ENCODE data around the gene TRAM2. TPM values are rescaled to one million over a fixed set of nuclear protein-coding genes. Genes with fewer than 3 reads are reported as not detected.
A peak's percentile ranks its signal among the peaks of the same experiment; 100 is the strongest.

Gene TRAM2
- total RNA-seq, 1 donor from 2014 or later = 9.9 TPM

GRCh38 chr6:52508261-52508739 lies 68.6 kb downstream of the TRAM2 start:
- Mint-ChIP-seq H3K4me3 (no peak overlapping the region), H3K9me3 (no peaks in the 10 kb centered on the region), H3K27ac (no peak overlapping the region), H3K36me3 (ENCODE audit: low read depth) (peaks cover 72% of the 10 kb centered on the region), H3K27me3 (no peaks in the 10 kb centered on the region), H3K4me1 (peaks cover 6% of the 10 kb centered on the region)
- intact Hi-C loops (cut with micrococcal nuclease) = no loop called here
- DNase-seq = no peak
- no peak for TF ChIP-seq CTCF (IDR thresholded peaks at IDR 0.05)
- ChIA-PET CTCF (interaction anchor here (1.0 kb wide), 1 partner anchor 93 kb away, joined by 3 read pairs; no protein-coding TSS in a partner anchor), POLR2A (no interaction called here)
- no peak for ATAC-seq (ENCODE audit: low read depth)

GRCh38 chr6:52507557-52508260 lies 69.2 kb downstream of the TRAM2 start:
- no peak for DNase-seq
- H3K9me3 Mint-ChIP-seq = no peaks in the 10 kb centered on the region
- POLR2A ChIA-PET = no interaction called here
- peaks cover 73% of the 10 kb centered on the region for H3K36me3 Mint-ChIP-seq (ENCODE audit: low read depth)
- H3K27ac Mint-ChIP-seq = no peak overlapping the region
- intact Hi-C loops (cut with micrococcal nuclease) = no loop called here
- no peak overlapping the region for H3K4me3 Mint-ChIP-seq
- H3K4me1 Mint-ChIP-seq = peaks cover 6% of the 10 kb centered on the region
- CTCF ChIA-PET = interaction anchor here (1.0 to 1.8 kb wide), 2 partner anchors 91 to 92 kb away, joined by 3 to 14 read pairs; no protein-coding TSS in a partner anchor
- no peak for TF ChIP-seq CTCF (IDR thresholded peaks at IDR 0.05)
- H3K27me3 Mint-ChIP-seq = no peaks in the 10 kb centered on the region
- ATAC-seq (ENCODE audit: low read depth) = no peak

- Mint-ChIP-seq H3K27me3 (no peaks in the 10 kb centered on the region), H3K9me3 (no peaks in the 10 kb centered on the region), H3K4me1 (peaks cover 6% of the 10 kb centered on the region), H3K36me3 (ENCODE audit: low read depth) (peaks cover 72% of the 10 kb centered on the region), H3K4me3 (no peak overlapping the region), H3K27ac (no peak overlapping the region)
- intact Hi-C loops (cut with micrococcal nuclease) = no loop called here
- ChIA-PET POLR2A (no interaction called here), CTCF (interaction anchor here (1.0 to 1.8 kb wide), 4 partner anchors 87 to 106 kb away, joined by 3 to 14 read pairs (median 5); partner anchors contain the start of gene EFHC1)
- DNase-seq (no peak), ATAC-seq (ENCODE audit: low read depth) (no peak)
- no peak for TF ChIP-seq CTCF (IDR thresholded peaks at IDR 0.05)
Measured at GRCh38 chr6:52506476-52506875, 70.4 kb downstream of the TRAM2 start.

- Mint-ChIP-seq H3K36me3 (ENCODE audit: low read depth) (peaks cover 67% of the 10 kb centered on the region), H3K27ac (no peak overlapping the region)
Measured at GRCh38 chr6:52505726-52506409, 71.0 kb downstream of the TRAM2 start.

More at GRCh38 chr6:52505726-52506409, 71.0 kb downstream of the TRAM2 start:
- Mint-ChIP-seq H3K4me1 (peaks cover 6% of the 10 kb centered on the region), H3K4me3 (no peak overlapping the region), H3K27me3 (no peaks in the 10 kb centered on the region), H3K9me3 (no peaks in the 10 kb centered on the region)
- peak; percentile 65 for ATAC-seq (ENCODE audit: low read depth)
- ChIA-PET POLR2A (no interaction called here), CTCF (interaction anchor here (1.0 to 1.8 kb wide), 4 partner anchors 87 to 105 kb away, joined by 3 to 14 read pairs (median 5); partner anchors contain the start of gene EFHC1)
- no peak for DNase-seq
- TF ChIP-seq CTCF (IDR thresholded peaks at IDR 0.05) = no peak
- intact Hi-C loops (cut with micrococcal nuclease) = loop anchor here (1.0 kb wide), 1 partner anchor 90 kb away; no protein-coding TSS in a partner anchor
